GM19023 (cell line): Measurements from ENCODE around the gene BNIP3.
"Not testable (repeated sequence)": the region's sequence is repeated elsewhere in the genome, so short reads cannot be mapped to it uniquely, and the experiment has no call there.

ENCODE experiments used
- ATAC-seq: cut with Tn5 transposase; IDR thresholded peaks from one replicate; pipeline ENCODE4 v1.9.1; 2021; ENCODE audit warnings: mild to moderate bottlenecking, moderate library complexity; ENCODE audit not compliant: unreplicated experiment

The BNIP3 gene

GRCh38 chr10:132002004-132002403 lies 20.3 kb upstream of the BNIP3 start:
- no peak for ATAC-seq

- no peak for ATAC-seq
Observed at GRCh38 chr10:132001238-132001972, 19.7 kb upstream of the BNIP3 start.

- no peak for ATAC-seq
Observed at GRCh38 chr10:131998845-131999681, 17.3 kb upstream of the BNIP3 start.

DNA sequence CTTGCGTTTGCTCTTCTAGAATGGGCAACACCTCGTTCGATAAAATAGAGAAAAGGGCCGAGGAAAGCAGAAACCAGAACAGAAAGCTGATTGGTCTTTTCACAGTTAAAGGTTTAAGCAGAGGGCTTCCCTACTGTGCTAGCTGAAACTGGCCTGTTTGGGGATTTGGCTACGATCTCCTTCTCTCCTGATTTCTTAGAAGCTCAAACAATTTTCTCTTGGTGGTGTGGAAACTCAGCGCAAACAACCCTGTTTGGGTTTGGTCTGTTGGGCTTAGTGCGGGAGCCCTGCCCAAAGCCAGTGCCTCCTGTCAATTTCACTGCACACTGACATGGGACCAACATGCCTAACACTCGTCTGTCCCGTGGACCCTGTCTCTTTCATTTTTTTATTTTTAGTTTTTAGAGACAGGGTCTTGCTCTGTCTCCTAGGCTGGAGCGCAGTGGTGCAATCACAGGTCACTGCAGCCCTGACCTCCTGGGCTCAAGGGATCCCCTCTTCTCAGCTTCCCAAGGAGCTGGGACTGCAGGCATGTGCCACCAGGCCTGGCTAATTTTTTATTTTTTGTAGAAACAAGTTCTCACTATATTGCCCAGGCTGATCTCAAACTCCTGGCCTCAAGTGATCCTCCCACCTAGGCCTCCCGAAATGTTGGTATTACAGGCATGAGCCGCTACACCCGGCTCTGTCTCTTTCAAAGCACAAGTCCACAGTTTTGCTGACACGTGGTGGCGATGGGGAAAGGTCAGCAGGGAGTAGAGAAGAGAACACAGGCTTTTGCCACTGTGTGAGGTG lies 16.5 kb upstream of the BNIP3 start:
- no peak for ATAC-seq

DNA sequence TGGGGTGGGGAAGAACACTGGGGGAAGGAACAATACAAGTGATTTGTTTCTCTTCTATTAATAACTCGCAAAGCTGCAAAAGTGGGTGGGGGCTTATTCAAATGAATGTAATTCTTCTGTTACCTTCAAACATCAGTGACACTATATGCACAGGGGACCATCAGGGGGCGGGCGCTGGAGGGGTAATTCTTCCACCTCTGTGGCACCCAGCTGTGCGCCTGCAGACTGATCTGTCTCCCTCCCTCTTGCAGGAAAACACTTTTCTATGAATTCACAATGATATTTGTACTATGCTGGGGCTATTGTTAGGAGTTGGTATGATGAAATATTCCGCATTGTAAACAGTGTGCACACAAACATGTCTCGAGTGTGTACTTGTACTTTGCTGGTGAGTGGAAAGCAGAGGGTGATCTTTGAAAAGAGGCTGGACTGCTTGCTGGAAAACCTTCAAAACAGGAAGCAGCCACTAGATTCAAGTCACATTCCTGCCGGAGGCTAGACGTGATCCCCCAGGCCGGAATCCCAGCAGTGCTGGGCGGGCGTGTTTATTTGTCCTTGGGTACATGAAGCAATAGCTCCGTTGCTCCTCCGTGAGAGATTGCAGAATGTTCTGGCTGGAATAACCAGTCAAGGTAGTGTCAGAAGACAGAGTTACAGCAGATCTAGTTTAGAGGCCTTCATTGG lies 15.8 kb upstream of the BNIP3 start:
- ATAC-seq = no peak

- ATAC-seq = no peak
Observed at GRCh38 chr10:131996466-131997365, 15.0 kb upstream of the BNIP3 start.

GRCh38 chr10:131994435-131994834 lies 12.7 kb upstream of the BNIP3 start:
- no peak for ATAC-seq

DNA sequence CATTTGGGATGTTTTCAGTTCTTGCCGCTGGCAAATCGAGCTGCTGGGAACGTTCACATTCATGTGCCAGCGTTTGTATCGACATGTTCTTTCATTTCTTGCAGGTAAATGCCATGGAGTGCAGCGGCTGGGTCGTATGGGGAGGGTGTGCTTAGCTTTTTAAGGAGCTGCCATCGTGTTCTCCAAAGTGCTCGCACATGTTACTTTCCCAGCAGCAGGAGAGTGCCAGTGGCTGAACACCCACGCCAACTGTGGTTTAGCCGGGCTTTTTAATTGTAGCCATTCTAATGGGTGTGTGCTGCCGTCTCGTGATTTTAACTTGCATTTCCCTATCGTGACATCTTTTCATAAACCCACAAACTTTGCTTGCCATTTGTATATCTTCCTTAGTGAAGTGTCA lies 11.6 kb upstream of the BNIP3 start:
- ATAC-seq = no peak

DNA sequence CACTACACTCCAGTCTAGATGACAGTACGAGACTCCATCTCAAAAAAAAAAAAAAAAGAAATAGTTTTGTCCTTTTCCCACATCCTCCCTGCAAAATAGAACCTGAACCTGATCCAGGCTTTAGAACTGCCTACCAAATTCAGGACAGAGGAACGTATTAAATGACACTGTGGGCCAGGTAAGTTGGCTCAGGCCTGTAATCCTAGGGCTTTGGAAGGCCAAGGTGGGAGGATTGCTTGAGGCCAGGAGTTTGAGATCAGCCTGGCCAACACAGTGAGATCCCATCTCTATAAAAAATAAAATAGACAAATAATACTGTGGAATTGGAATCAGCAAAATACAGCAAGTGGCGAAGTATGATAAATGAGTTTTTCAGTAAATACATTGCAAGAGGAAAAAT lies 10.0 kb upstream of the BNIP3 start:
- ATAC-seq = no peak

DNA sequence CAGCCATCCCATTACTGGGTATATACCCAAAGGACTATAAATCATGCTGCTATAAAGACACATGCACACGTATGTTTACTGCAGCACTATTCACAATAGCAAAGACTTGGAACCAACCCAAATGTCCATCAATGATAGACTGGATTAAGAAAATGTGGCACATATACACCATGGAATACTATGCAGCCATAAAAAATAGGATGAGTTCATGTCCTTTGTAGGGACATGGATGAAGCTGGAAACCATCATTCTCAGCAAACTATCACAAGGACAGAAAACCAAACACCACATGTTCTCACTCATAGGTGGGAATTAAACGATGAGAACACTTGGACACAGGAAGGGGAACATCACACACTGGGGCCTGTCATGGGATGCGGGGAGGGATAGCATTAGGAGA lies 6.1 kb upstream of the BNIP3 start:
- not testable (repeated sequence) for ATAC-seq

GRCh38 chr10:131987301-131987700 lies 5.6 kb upstream of the BNIP3 start:
- ATAC-seq = not testable (repeated sequence)

- ATAC-seq = not testable (repeated sequence)
Observed at GRCh38 chr10:131986851-131987250, 5.1 kb upstream of the BNIP3 start.

- no peak for ATAC-seq
Observed at GRCh38 chr10:131983780-131984179, 2.1 kb upstream of the BNIP3 start.

DNA sequence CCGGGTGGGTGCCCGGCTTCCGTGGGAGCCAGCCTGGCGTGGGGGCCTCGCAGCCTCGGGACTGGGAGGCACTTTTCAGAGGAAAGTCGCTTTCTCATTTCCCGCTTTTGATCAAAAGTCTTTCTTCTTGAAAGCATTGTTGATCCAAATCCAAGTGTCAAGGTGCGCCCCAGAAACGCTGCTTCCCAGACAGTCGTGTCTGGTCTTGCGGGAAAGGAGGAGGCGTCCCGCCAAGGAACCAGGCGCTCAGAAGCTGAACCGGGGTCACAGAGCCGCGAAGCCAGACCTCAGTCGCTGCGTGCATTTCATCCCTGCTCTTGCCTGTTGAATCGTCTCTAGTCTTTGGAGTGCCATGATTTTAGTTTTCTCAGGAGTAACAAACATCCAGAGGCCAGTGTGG lies 1.1 kb upstream of the BNIP3 start:
- ATAC-seq = no peak

DNA sequence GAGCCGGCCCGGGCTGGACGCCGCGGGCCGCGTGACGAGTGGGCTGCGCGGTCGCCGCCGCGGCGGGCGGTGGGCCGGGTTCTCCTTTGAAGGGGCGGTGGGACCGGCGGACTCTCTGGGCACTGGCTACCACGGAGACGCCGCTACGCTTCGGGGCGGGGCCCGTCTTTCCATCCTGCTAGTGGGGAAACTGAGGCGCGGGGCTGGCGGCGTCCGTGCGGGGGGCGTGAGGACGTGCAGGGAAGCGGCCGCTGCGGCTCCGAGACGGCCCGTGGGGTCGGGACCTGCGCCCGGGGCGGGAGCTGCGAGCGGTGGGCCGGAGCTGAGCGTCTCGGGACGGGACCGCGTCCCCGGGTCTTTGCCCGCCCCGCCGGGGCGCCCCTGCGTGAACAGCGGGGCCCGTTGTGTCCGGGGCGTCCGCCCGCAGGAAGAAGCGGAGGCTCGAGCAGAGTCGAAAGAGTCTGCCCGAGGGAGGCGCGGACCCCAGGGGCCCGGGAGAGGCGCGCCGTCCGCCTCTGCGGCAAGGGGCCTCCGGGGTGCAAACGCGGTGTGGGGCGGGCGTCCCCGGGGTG lies 548 bp upstream of the BNIP3 start:
- ATAC-seq = peak; percentile 25

DNA sequence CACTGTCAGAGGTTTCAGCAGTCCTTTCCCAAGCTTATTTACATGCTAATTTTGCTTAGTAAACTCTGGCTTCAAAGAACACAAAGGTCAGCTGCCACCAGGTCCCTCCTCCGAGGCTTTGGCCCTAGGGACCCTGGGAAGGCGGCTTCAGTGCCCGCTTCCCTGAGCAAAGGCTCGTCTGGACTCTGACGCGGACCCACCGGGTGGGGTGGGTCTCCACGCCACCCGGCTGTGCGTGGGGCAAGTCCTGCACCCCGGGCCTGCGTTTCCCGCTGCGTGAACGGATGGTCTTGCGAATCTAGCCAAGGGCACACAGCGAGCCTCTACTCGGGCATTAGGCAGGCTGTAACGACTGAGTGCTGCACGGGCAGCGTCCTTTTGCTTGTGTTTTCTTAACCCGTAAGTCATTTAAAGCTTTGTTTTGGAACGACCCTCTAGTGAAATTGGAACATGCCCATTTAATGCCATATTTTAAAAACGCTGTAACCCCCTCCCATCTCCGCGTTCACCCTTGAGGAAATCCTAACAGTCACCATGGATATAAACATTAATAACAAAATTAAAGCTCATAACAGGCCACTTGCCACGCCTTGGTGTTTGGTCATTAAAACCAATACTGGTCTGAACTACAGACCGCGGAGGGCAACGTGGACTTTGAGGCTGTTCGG lies 828 bp downstream of the BNIP3 start:
- ATAC-seq = no peak

GRCh38 chr10:131980321-131980720 lies 1.4 kb downstream of the BNIP3 start:
- no peak for ATAC-seq

- no peak for ATAC-seq
Observed at GRCh38 chr10:131979821-131980270, 1.9 kb downstream of the BNIP3 start.

GRCh38 chr10:131979336-131979735 lies 2.4 kb downstream of the BNIP3 start:
- no peak for ATAC-seq
